K562 (cell line): ENCODE data around the gene MRPL48. TPM values are rescaled to one million over a fixed set of nuclear protein-coding genes. Genes with fewer than 3 reads are reported as not detected.

Experiments used
- BRCA1 ChIP-seq, 2 experiments: fragments of 450-650 bp in 1 of 2; sonication (generic) in 1 of 2; formaldehyde crosslinking in 1 of 2; IDR thresholded peaks; 2 replicates each; pipeline versions ENCODE4 v1.5.0 to v1.6.1; 2017 to 2020; ENCODE audit warnings: mild to moderate bottlenecking in 1 of 2, missing genetic modification reagents in 1 of 2
- CREB1 ChIP-seq, 2 experiments: sonication (generic) in 1 of 2; formaldehyde crosslinking in 1 of 2; IDR thresholded peaks; 2 replicates each; pipeline versions ENCODE4 v1.6.1 to v1.8.0; 2012 to 2022; ENCODE audit warnings: inconsistent platforms in 1 of 2, mild to moderate bottlenecking in 1 of 2, missing genetic modification reagents in 1 of 2, moderate library complexity in 1 of 2
- EP300 ChIP-seq: IDR thresholded peaks from 2 replicates; pipeline ENCODE4 v1.6.1; 2012; ENCODE audit warnings: low read length, improper control_type of control experiment
- ESRRA ChIP-seq: fragments of 450-650 bp; IDR thresholded peaks from 2 replicates; pipeline ENCODE4 v1.6.1; 2014; ENCODE audit warnings: low read depth, mild to moderate bottlenecking, moderate library complexity, borderline replicate concordance
- HNRNPLL ChIP-seq: fragments of 200-400 bp; formaldehyde crosslinking; IDR thresholded peaks from 2 replicates; pipeline ENCODE4 v1.6.1; 2017; ENCODE audit warnings: low read length, low read depth, mild to moderate bottlenecking; ENCODE audit not compliant: poor library complexity, severe bottlenecking
- KLF1 ChIP-seq: fragments of 450-650 bp; IDR thresholded peaks from 2 replicates; pipeline ENCODE4 v1.6.1; 2016; ENCODE audit warnings: missing genetic modification characterization, missing compliant biosample characterization
- NFXL1 ChIP-seq: fragments of 450-650 bp; formaldehyde crosslinking; IDR thresholded peaks from 2 replicates; pipeline ENCODE4 v1.4.0; 2021; ENCODE audit warnings: mild to moderate bottlenecking
- PPARD ChIP-seq: fragments of 250-450 bp; sonication (Bioruptor Pico); IDR thresholded peaks from 2 replicates; pipeline ENCODE4 v1.8.0; 2022; ENCODE audit warnings: inconsistent platforms, mild to moderate bottlenecking, moderate library complexity
- PTRF ChIP-seq: fragments of 450-650 bp; IDR thresholded peaks from 2 replicates; pipeline ENCODE4 v1.6.1; 2016; ENCODE audit warnings: mild to moderate bottlenecking, missing genetic modification characterization, missing compliant biosample characterization
- SREBF2 ChIP-seq: sonication (generic); formaldehyde crosslinking; IDR thresholded peaks from 2 replicates; pipeline ENCODE4 v1.4.0; 2020; ENCODE audit warnings: mild to moderate bottlenecking, missing genetic modification reagents
- SRSF3 ChIP-seq: fragments of 200-400 bp; formaldehyde crosslinking; IDR thresholded peaks from 2 replicates; pipeline ENCODE4 v1.6.1; 2016; ENCODE audit warnings: mild to moderate bottlenecking, low read length, moderate library complexity; ENCODE audit not compliant: insufficient read depth
- ZBTB7A ChIP-seq: IDR thresholded peaks from 2 replicates; pipeline ENCODE4 v1.6.1; 2011; ENCODE audit warnings: low read depth, mild to moderate bottlenecking, low read length, moderate library complexity, borderline replicate concordance; ENCODE audit not compliant: control insufficient read depth
- ZNF785 ChIP-seq: fragments of 250-450 bp; sonication (Bioruptor Pico); IDR thresholded peaks from 2 replicates; pipeline ENCODE4 v1.4.0; 2020; ENCODE audit warnings: mild to moderate bottlenecking
- polyA plus RNA-seq, 8 experiments: library from polyadenylated mRNA; depleted of rRNA in 4 of 8; stranded (reverse) in 5 of 8; unstranded in 3 of 8; fragments of >200 nt; fragmentation: Nextera tagmentation in 2 of 8; fragmentation: Illumina TruSeq in 1 of 8; extraction: Ambion mirVana in 2 of 8; extraction: Trizol in 1 of 8; gene quantifications; 2 replicates each; pipeline versions ENCODE4 v1.2.1 to v1.2.3, GENCODE V29; 2011 to 2014; ENCODE audit warnings: inconsistent platforms in 1 of 8, missing spikeins in 1 of 8
- total RNA-seq, 7 experiments: library from RNA; depleted of rRNA in 6 of 7; stranded (reverse); fragments of >200 nt in 6 of 7; fragmentation: Illumina TruSeq in 2 of 7; extraction: Trizol in 2 of 7; gene quantifications; 2 replicates each; pipeline versions ENCODE4 v1.2.1 to v1.2.3, GENCODE V29; 2011 to 2021; ENCODE audit warnings: low replicate concordance in 1 of 7
- TF ChIP-seq, protein P1 (sequence below): conservative IDR thresholded peaks from 2 replicates; pipeline ENCODE4 v1.6.1; 2011; ENCODE audit warnings: low read depth, mild to moderate bottlenecking, low read length; ENCODE audit not compliant: control insufficient read depth
- TF ChIP-seq, protein P2 (sequence below): fragments of 450-650 bp; IDR thresholded peaks from 2 replicates; pipeline ENCODE4 v1.6.1; 2016; ENCODE audit warnings: low read depth
- TF ChIP-seq, protein P3 (sequence below): fragments of 450-650 bp; formaldehyde crosslinking; IDR thresholded peaks from 2 replicates; pipeline ENCODE4 v1.4.0; 2020; ENCODE audit warnings: mild to moderate bottlenecking, moderate library complexity

Gene MRPL48
- total and polyA plus RNA-seq, 9 of the 15 experiments (the other 6 are each of a cell fraction or from before 2014, with no cell fraction given): 66.0 to 237 (median 104) TPM

GRCh38 chr11:73876424-73877310 lies 89.0 kb downstream of the MRPL48 start, which contains the start of the genes COA4 and PAAF1 (continued):
- TF ChIP-seq, protein P1, sequence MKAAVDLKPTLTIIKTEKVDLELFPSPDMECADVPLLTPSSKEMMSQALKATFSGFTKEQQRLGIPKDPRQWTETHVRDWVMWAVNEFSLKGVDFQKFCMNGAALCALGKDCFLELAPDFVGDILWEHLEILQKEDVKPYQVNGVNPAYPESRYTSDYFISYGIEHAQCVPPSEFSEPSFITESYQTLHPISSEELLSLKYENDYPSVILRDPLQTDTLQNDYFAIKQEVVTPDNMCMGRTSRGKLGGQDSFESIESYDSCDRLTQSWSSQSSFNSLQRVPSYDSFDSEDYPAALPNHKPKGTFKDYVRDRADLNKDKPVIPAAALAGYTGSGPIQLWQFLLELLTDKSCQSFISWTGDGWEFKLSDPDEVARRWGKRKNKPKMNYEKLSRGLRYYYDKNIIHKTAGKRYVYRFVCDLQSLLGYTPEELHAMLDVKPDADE: no peak; the same call in 1 of the 2 replicates
- TF ChIP-seq ZBTB7A: peak; percentile 54; the same call in 1 of the 2 replicates
- TF ChIP-seq KLF1 (tag): no peak
- TF ChIP-seq ZNF785 (CRISPR knock-in tag): no peak
- peak; percentile 64; the same call in 1 of the 2 replicates for TF ChIP-seq ESRRA
- peak; percentile 63 for TF ChIP-seq HNRNPLL
- TF ChIP-seq BRCA1 (IDR thresholded peaks at IDR 0.05): no peak
- no peak for TF ChIP-seq BRCA1 (CRISPR knock-in tag; IDR thresholded peaks at IDR 0.05)
- no peak for TF ChIP-seq SREBF2 (CRISPR knock-in tag)
- no peak for TF ChIP-seq NFXL1 (CRISPR knock-in tag)
- TF ChIP-seq EP300: no peak
- TF ChIP-seq PPARD (CRISPR knock-in tag): no peak
- TF ChIP-seq, protein P2, sequence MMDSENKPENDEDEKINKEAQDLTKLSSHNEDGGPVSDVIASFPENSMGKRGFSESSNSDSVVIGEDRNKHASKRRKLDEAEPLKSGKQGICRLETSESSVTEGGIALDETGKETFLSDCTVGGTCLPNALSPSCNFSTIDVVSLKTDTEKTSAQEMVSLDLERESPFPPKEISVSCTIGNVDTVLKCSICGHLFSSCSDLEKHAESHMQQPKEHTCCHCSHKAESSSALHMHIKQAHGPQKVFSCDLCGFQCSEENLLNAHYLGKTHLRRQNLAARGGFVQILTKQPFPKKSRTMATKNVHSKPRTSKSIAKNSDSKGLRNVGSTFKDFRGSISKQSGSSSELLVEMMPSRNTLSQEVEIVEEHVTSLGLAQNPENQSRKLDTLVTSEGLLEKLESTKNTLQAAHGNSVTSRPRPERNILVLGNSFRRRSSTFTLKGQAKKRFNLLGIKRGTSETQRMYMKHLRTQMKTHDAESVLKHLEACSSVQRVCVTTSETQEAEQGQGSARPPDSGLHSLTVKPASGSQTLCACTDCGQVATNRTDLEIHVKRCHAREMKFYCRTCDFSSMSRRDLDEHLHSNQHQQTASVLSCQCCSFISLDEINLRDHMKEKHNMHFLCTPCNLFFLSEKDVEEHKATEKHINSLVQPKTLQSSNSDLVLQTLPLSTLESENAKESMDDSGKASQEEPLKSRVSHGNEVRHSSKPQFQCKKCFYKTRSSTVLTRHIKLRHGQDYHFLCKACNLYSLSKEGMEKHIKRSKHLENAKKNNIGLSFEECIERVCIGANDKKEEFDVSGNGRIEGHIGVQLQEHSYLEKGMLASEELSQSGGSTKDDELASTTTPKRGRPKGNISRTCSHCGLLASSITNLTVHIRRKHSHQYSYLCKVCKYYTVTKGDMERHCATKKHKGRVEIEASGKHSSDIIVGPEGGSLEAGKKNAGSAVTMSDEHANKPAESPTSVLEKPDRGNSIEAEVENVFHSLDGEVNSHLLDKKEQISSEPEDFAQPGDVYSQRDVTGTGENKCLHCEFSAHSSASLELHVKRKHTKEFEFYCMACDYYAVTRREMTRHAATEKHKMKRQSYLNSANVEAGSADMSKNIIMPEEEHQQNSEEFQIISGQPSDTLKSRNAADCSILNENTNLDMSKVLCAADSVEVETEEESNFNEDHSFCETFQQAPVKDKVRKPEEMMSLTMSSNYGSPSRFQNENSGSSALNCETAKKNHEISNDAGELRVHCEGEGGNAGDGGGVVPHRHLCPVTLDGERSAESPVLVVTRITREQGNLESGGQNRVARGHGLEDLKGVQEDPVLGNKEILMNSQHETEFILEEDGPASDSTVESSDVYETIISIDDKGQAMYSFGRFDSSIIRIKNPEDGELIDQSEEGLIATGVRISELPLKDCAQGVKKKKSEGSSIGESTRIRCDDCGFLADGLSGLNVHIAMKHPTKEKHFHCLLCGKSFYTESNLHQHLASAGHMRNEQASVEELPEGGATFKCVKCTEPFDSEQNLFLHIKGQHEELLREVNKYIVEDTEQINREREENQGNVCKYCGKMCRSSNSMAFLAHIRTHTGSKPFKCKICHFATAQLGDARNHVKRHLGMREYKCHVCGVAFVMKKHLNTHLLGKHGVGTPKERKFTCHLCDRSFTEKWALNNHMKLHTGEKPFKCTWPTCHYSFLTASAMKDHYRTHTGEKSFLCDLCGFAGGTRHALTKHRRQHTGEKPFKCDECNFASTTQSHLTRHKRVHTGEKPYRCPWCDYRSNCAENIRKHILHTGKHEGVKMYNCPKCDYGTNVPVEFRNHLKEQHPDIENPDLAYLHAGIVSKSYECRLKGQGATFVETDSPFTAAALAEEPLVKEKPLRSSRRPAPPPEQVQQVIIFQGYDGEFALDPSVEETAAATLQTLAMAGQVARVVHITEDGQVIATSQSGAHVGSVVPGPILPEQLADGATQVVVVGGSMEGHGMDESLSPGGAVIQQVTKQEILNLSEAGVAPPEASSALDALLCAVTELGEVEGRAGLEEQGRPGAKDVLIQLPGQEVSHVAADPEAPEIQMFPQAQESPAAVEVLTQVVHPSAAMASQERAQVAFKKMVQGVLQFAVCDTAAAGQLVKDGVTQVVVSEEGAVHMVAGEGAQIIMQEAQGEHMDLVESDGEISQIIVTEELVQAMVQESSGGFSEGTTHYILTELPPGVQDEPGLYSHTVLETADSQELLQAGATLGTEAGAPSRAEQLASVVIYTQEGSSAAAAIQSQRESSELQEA: no peak
- TF ChIP-seq CREB1 (IDR thresholded peaks at IDR 0.05): peak; percentile 69
- TF ChIP-seq CREB1 (CRISPR knock-in tag; IDR thresholded peaks at IDR 0.05): peak; percentile 45; the same call in 1 of the 2 replicates
- no peak for TF ChIP-seq SRSF3
- TF ChIP-seq, protein P3, sequence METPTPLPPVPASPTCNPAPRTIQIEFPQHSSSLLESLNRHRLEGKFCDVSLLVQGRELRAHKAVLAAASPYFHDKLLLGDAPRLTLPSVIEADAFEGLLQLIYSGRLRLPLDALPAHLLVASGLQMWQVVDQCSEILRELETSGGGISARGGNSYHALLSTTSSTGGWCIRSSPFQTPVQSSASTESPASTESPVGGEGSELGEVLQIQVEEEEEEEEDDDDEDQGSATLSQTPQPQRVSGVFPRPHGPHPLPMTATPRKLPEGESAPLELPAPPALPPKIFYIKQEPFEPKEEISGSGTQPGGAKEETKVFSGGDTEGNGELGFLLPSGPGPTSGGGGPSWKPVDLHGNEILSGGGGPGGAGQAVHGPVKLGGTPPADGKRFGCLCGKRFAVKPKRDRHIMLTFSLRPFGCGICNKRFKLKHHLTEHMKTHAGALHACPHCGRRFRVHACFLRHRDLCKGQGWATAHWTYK: peak; percentile 62; the same call in 1 of the 2 replicates
- TF ChIP-seq PTRF: no peak
